ENCODE results near the gene PIM1.

The PIM1 gene

DNA sequence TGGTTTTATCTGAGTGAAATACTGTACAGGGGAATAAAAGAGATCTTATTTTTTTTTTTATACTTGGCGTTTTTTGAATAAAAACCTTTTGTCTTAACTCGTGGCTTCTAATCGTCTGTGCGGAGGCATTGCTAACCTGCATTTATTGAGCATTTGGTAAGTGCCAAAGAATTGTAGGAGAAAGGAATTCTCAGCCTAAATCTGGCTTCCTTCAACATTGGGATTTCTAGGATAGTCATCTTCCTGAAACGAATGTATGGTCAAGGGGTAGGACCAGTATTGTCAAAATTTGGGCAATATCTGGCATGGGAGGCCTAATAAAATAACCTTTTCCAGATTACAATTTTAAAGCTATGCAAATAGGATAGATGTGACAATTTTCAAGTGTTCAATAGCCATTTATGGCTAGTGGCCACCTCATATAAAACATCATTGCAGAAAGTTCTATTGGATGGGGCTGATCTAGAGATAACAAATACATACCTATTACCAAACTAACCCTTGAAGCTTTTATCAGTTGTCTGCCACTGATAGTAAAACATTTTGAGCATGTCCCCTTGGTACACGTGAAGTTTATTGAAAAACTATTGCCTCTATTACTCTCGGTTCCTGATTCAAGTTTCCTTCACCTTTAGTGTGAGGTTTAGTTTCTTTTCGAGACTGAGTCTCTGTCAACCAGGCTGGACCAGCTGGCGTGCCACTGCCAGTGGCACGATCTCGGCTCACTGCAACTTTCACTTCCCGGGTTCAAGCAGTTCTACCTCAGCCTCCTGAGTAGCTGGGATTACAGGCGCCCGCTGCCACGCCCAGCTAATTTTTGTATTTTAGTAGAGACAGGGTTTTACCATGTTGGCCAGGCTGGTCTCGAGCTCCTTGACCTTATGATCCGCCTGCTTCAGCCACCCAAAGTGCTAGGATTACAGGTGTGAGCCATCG, 5.6 kb downstream of the PIM1 start:
- TF ChIP-seq MAX (IDR thresholded peaks at IDR 0.05), result no peak
- no peak for TF ChIP-seq RAD21 (IDR thresholded peaks at IDR 0.05; ENCODE audit: low read depth)
- TF ChIP-seq TAF1 (IDR thresholded peaks at IDR 0.05; ENCODE audit: low read depth), result no peak
- TF ChIP-seq TCF12 (IDR thresholded peaks at IDR 0.05; ENCODE audit: low read depth), result no peak
- TF ChIP-seq REST (IDR thresholded peaks at IDR 0.05; ENCODE audit: low read depth), result no peak
- no peak for TF ChIP-seq TEAD4 (IDR thresholded peaks at IDR 0.05)
- no peak for TF ChIP-seq CREB1 (IDR thresholded peaks at IDR 0.05; ENCODE audit: low read depth)
- TF ChIP-seq NFIC (IDR thresholded peaks at IDR 0.05), result no peak
- no peak for TF ChIP-seq YY1 (IDR thresholded peaks at IDR 0.05; ENCODE audit: low read depth)
- TF ChIP-seq EP300 (IDR thresholded peaks at IDR 0.05; ENCODE audit: borderline replicate concordance), result no peak
- no peak for TF ChIP-seq CEBPB (IDR thresholded peaks at IDR 0.05)
- TF ChIP-seq ZBTB7A (IDR thresholded peaks at IDR 0.05; ENCODE audit: low read depth), result no peak
- no peak for TF ChIP-seq FOXM1 (IDR thresholded peaks at IDR 0.05; ENCODE audit: borderline replicate concordance, low read depth)

DNA sequence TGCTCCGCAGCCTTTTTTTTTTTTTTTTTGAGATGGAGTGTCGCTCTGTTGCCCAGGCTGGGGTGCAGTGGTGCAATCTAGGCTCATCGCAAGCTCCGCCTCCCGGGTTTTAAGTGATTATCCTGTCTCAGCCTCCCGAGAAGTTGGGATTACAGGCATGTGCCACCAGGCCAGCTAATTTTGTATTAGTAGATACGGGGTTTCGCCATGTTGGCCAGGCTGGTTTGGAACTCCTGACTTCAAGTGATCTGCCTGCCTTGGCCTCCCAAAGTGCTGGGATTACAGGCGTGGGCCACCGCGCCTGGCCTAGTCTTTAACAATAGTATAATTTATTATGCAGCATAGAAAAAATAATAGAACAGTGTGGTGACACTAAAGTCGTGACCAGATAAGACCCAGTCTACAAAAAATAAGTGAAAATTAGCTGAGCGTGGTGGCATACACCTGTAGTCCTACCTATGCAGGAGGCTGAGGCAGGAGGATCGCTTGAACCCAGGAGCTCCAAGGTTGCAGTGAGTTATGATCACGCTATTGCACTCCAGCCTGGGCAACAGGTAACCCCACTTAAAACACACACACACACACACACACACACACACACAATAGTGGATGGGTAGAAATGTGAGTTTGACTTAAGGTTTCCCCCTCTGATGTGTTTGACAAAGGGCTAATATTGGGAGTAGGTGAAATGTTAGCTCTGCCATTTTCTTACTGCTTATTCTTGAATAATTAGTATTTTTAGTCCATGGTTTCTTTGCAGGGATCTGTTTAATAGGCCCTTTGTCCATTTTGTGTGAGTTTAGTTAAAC, 6.5 kb downstream of the PIM1 start:
- TF ChIP-seq TCF12 (IDR thresholded peaks at IDR 0.05; ENCODE audit: low read depth), result no peak
- TF ChIP-seq, protein P1, sequence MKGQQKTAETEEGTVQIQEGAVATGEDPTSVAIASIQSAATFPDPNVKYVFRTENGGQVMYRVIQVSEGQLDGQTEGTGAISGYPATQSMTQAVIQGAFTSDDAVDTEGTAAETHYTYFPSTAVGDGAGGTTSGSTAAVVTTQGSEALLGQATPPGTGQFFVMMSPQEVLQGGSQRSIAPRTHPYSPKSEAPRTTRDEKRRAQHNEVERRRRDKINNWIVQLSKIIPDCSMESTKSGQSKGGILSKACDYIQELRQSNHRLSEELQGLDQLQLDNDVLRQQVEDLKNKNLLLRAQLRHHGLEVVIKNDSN (IDR thresholded peaks at IDR 0.05), result no peak
- no peak for TF ChIP-seq REST (IDR thresholded peaks at IDR 0.05; ENCODE audit: low read depth)
- no peak for TF ChIP-seq TEAD4 (IDR thresholded peaks at IDR 0.05)
- TF ChIP-seq YY1 (IDR thresholded peaks at IDR 0.05; ENCODE audit: low read depth), result no peak
- no peak for TF ChIP-seq NFIC (IDR thresholded peaks at IDR 0.05)
- no peak for TF ChIP-seq MAX (IDR thresholded peaks at IDR 0.05)
- TF ChIP-seq EGR1 (IDR thresholded peaks at IDR 0.05), result no peak

GRCh38 chr6:37177077-37177934, 7.4 kb downstream of the PIM1 start:
- TF ChIP-seq YY1 (IDR thresholded peaks at IDR 0.05; ENCODE audit: low read depth), result no peak
- no peak for TF ChIP-seq TAF1 (IDR thresholded peaks at IDR 0.05; ENCODE audit: low read depth)
- no peak for TF ChIP-seq TEAD4 (IDR thresholded peaks at IDR 0.05)
- no peak for TF ChIP-seq NFIC (IDR thresholded peaks at IDR 0.05)
- TF ChIP-seq, protein P1 (IDR thresholded peaks at IDR 0.05), result no peak
- no peak for TF ChIP-seq EP300 (IDR thresholded peaks at IDR 0.05; ENCODE audit: borderline replicate concordance)
- no peak for TF ChIP-seq MAX (IDR thresholded peaks at IDR 0.05)
- no peak for TF ChIP-seq ZBTB7A (IDR thresholded peaks at IDR 0.05; ENCODE audit: low read depth)
- TF ChIP-seq EGR1 (IDR thresholded peaks at IDR 0.05), result no peak
- TF ChIP-seq FOXM1 (IDR thresholded peaks at IDR 0.05; ENCODE audit: borderline replicate concordance, low read depth), result no peak
- TF ChIP-seq TCF12 (IDR thresholded peaks at IDR 0.05; ENCODE audit: low read depth), result no peak
- no peak for TF ChIP-seq CREB1 (IDR thresholded peaks at IDR 0.05; ENCODE audit: low read depth)
- no peak for TF ChIP-seq CEBPB (IDR thresholded peaks at IDR 0.05)

DNA sequence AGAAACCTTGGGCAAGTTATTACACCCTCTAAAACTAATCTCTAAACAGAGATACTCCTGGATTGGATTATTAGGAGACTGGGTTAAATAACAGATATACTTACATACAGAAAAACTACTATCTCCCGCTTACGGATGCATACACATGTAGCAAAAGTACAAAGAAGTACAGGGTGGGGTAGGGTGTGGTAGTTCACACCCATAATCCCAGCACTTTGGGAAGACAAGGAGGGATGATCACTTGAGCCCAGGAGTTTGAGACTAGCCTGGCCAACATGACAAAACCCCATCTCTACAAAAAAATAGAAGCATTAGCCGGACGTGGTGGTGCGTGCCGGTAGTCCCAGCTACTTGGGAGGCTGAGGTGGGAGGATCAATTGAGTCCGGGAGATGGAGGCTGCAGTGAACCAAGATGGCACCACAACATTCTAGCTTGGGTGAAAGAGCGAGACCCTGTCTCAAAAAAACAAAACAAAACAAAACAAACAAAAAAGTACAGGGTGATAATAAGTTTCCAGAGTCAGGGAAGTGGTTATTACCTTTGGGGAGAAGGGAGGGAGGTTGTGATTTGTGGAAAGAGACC, 8.1 kb downstream of the PIM1 start:
- no peak for TF ChIP-seq NFIC (IDR thresholded peaks at IDR 0.05)
- TF ChIP-seq MAX (IDR thresholded peaks at IDR 0.05), result no peak
- no peak for TF ChIP-seq EGR1 (IDR thresholded peaks at IDR 0.05)
- TF ChIP-seq CREB1 (IDR thresholded peaks at IDR 0.05; ENCODE audit: low read depth), result no peak
- TF ChIP-seq EP300 (IDR thresholded peaks at IDR 0.05; ENCODE audit: borderline replicate concordance), result no peak
- TF ChIP-seq RAD21 (IDR thresholded peaks at IDR 0.05; ENCODE audit: low read depth), result no peak
- no peak for TF ChIP-seq TCF12 (IDR thresholded peaks at IDR 0.05; ENCODE audit: low read depth)
- no peak for TF ChIP-seq TEAD4 (IDR thresholded peaks at IDR 0.05)
- TF ChIP-seq, protein P1 (IDR thresholded peaks at IDR 0.05), result no peak
- TF ChIP-seq REST (IDR thresholded peaks at IDR 0.05; ENCODE audit: low read depth), result no peak
- TF ChIP-seq CEBPB (IDR thresholded peaks at IDR 0.05), result no peak
- TF ChIP-seq YY1 (IDR thresholded peaks at IDR 0.05; ENCODE audit: low read depth), result no peak
- no peak for TF ChIP-seq TAF1 (IDR thresholded peaks at IDR 0.05; ENCODE audit: low read depth)
- no peak for TF ChIP-seq ZBTB7A (IDR thresholded peaks at IDR 0.05; ENCODE audit: low read depth)
- TF ChIP-seq FOXM1 (IDR thresholded peaks at IDR 0.05; ENCODE audit: borderline replicate concordance, low read depth), result no peak
